AG04449 (cell line): ENCODE data around the gene FKBP4.

Experiments
- CTCF ChIA-PET: fragments of 350-600 bp; formaldehyde crosslinking; extraction: SDS; loops from one replicate; lab custom pipeline; 2021; ENCODE audit warnings: antibody characterized with exemption; lab: Yijun Ruan, JAX
- POLR2A ChIA-PET: fragments of 400-600, 350-600 bp; formaldehyde crosslinking; extraction: SDS; loops from one replicate; lab custom pipeline; 2020; ENCODE audit warnings: antibody characterized with exemption, inconsistent platforms; lab: Yijun Ruan, JAX
- DNase-seq: peaks from one replicate; pipeline ENCODE4 v3.0.0-alpha.2; 2010; ENCODE audit warnings: low read depth, low spot score
- H3K4me3 ChIP-seq: 2 replicates; pipeline ENCODE4 v1.5.1; 2011; ENCODE audit warnings: low read depth, mild to moderate bottlenecking, control low read depth, low read length
- TF ChIP-seq, protein P1 (sequence below): IDR thresholded peaks from one replicate; pipeline ENCODE4 v1.5.1; 2011; ENCODE audit warnings: mild to moderate bottlenecking, moderate library complexity, low read length, control low read depth, inconsistent platforms; ENCODE audit not compliant: insufficient read depth; ENCODE audit errors: missing control alignments

The FKBP4 gene

GRCh38 chr12:2791089-2791488 is 3.7 kb upstream of the FKBP4 start:
- TF ChIP-seq, protein P1, sequence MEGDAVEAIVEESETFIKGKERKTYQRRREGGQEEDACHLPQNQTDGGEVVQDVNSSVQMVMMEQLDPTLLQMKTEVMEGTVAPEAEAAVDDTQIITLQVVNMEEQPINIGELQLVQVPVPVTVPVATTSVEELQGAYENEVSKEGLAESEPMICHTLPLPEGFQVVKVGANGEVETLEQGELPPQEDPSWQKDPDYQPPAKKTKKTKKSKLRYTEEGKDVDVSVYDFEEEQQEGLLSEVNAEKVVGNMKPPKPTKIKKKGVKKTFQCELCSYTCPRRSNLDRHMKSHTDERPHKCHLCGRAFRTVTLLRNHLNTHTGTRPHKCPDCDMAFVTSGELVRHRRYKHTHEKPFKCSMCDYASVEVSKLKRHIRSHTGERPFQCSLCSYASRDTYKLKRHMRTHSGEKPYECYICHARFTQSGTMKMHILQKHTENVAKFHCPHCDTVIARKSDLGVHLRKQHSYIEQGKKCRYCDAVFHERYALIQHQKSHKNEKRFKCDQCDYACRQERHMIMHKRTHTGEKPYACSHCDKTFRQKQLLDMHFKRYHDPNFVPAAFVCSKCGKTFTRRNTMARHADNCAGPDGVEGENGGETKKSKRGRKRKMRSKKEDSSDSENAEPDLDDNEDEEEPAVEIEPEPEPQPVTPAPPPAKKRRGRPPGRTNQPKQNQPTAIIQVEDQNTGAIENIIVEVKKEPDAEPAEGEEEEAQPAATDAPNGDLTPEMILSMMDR, result no peak
- ChIA-PET CTCF (interaction anchor here (2.0 kb wide), 1 partner anchor 10 kb away, joined by 9 read pairs; no protein-coding TSS in a partner anchor), POLR2A (no interaction called here)
- no peak overlapping the region for H3K4me3 ChIP-seq
- DNase-seq, result no peak

DNA sequence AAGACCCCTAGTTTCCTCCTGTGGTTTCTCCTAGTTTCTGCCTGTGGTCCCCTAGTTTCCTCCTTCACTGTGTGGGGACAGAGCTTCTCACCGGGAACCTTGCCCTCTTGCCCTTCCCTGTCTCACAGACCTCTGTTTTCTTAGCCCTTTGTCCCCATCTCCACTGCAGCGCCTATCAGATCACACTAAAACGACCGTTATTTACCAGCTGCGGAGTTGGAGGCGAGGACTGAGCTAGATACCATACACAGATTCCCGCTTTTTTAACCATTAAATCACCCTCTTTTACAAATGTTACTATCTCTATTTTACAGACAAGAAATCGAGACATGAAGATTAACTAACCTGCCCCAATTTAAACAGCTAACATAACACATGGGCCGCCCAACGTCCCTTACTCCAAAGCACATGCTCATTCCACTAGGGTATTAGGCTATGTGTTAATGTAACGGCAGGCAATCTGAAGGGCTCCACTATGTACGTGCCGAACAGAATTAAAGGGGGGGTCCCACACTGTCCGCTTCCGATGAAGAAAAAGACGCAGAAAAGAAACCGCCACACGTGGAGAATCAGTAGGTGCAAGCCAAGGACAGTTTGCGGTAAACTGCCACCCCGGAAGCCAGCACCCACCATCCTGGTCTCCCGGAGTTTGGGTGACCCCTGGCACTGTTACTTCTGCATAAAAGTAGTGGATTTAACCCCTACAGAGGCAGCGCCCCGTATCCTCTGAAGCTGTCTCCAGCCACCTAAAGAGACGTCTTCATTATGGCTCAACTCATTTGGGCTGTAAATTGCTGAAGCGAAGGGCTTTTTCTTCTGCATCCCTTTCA is 1.9 kb upstream of the FKBP4 start:
- TF ChIP-seq, protein P1, result no peak
- CTCF ChIA-PET, result interaction anchor here (1.4 to 2.3 kb wide), 3 partner anchors 9 to 20 kb away, joined by 5 to 17 read pairs (median 5); partner anchors contain the start of gene ITFG2
- no peak for DNase-seq
- H3K4me3 ChIP-seq, result no peak overlapping the region
- POLR2A ChIA-PET, result no interaction called here

DNA sequence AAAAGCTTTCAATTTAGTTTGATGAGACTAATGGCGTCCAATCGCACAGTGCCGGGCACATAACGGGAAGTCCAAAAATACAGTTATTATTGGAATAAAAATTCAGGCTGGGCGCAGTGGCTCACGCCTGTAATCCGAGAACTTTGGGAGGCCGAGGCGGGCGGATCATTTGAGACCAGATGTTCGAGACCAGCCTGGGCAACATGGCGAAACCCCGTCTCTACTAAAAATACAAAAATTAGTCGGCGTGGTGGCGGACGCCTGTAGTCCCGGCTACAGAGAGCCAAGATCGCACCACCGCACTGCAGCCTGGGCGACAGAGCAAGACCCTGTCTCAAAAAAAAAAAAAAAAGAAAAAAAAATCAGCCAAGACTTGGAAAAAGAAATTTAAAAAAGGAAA is 1.2 kb upstream of the FKBP4 start:
- CTCF ChIA-PET, result interaction anchor here (1.4 to 2.3 kb wide), 3 partner anchors 10 to 20 kb away, joined by 5 to 17 read pairs (median 5); partner anchors contain the start of gene ITFG2
- DNase-seq, result no peak
- POLR2A ChIA-PET, result no interaction called here
- TF ChIP-seq, protein P1, result no peak
- H3K4me3 ChIP-seq, result no peak overlapping the region

- TF ChIP-seq, protein P1, result no peak
- ChIA-PET POLR2A (interaction anchor here (0.6 kb wide), 1 partner anchor 81 kb away, joined by 3 read pairs; no protein-coding TSS in a partner anchor), CTCF (interaction anchor here (2.6 to 3.0 kb wide), 2 partner anchors 10 to 20 kb away, joined by 13 to 27 read pairs; partner anchors contain the start of gene ITFG2)
- peak overlapping the region; percentile 87 for H3K4me3 ChIP-seq
- no peak for DNase-seq
These were observed 507 bp upstream of the FKBP4 start for GRCh38 chr12:2794191-2794735.

- no peak for DNase-seq
- TF ChIP-seq, protein P1, result no peak
- CTCF ChIA-PET, result interaction anchor here (0.9 to 3.0 kb wide), 5 partner anchors 11 to 113 kb away, joined by 3 to 27 read pairs (median 3); partner anchors contain the start of gene ITFG2
- POLR2A ChIA-PET, result interaction anchor here (0.8 to 1.6 kb wide), 2 partner anchors 10 to 18 kb away, joined by 3 to 8 read pairs; no protein-coding TSS in a partner anchor
- H3K4me3 ChIP-seq, result peak overlapping the region; percentile 87
These were observed 769 bp downstream of the FKBP4 start for GRCh38 chr12:2795291-2796186.
